Muscle layer of colon (tissue), 2 donors: ENCODE results near the gene ERAP2.
A peak's percentile ranks its signal among the peaks of the same experiment; 100 is the strongest.

Experiments
- H3K27ac ChIP-seq: one replicate; pipeline ENCODE4 v1.7.0; 2013; ENCODE audit warnings: low read depth, mild to moderate bottlenecking, low read length, moderate library complexity
- H3K27me3 ChIP-seq, 2 donors: one replicate each; pipeline ENCODE4 v1.7.0; 2013; ENCODE audit warnings: low read length in 2 of 2, mild to moderate bottlenecking in 2 of 2; ENCODE audit not compliant: insufficient read depth in 2 of 2, control insufficient read depth in 1 of 2
- H3K36me3 ChIP-seq: one replicate; pipeline ENCODE4 v1.7.0; 2013; ENCODE audit warnings: mild to moderate bottlenecking, low read length; ENCODE audit not compliant: insufficient read depth
- H3K4me1 ChIP-seq: one replicate; pipeline ENCODE4 v1.7.0; 2013; ENCODE audit warnings: mild to moderate bottlenecking, low read length; ENCODE audit not compliant: insufficient read depth
- H3K4me3 ChIP-seq, 2 donors: one replicate each; pipeline ENCODE4 v1.7.0; 2013; ENCODE audit warnings: low read length in 2 of 2, low read depth in 1 of 2, mild to moderate bottlenecking in 1 of 2, moderate library complexity in 1 of 2
- H3K9ac ChIP-seq: one replicate; pipeline ENCODE4 v1.7.0; 2013; ENCODE audit warnings: low read length
- H3K9me3 ChIP-seq: one replicate; pipeline ENCODE4 v1.7.0; 2013; ENCODE audit warnings: mild to moderate bottlenecking, low read length
- donor health status: abdominal sarcoma.
- donor health status: Adenocarcinoma of cecum.

The ERAP2 gene

DNA sequence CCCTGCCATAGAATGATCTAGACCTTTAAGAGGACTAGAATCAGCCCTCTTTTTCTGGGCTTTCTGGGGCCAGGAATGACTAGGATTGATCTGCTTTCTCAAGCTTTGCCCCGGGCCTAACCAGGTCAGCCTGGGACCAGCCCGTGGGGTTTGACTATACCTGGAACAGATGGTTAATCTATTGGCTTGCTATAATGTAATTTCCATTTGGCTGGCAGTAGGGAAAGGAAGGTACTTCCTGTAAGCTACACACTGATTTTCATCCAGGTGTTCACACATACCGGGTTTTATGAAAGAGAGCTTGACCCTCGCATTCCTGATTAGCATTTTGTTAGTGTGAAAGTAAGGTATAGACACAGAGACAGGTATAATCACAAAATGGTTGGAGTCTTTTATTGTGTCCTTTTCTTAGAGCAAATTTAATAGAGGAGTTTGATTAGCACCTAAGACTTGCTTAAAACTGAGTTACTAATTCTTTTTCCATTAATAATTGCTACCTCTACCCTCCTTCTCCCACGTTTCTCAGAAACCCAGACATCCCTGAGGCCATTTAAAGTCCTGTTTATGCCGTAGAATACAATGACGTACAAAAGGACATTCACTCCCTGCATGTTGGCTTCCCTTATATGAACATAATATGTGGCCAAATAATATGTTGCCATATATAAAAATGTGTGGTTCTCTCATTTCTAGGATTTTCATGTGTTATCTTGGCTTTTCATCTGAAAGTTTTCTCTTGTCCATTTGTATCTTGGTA, 76.9 kb downstream of the ERAP2 start:
- no peak overlapping the region for H3K9ac ChIP-seq
- H3K9me3 ChIP-seq: no peaks in the 10 kb centered on the region
- peak overlapping the region; percentile 52 for H3K27ac ChIP-seq
- H3K27me3 ChIP-seq: no peaks in the 10 kb centered on the region
- no peaks in the 10 kb centered on the region for H3K36me3 ChIP-seq
- H3K4me1 ChIP-seq: peaks cover 19% of the 10 kb centered on the region
- no peak overlapping the region for H3K4me3 ChIP-seq

DNA sequence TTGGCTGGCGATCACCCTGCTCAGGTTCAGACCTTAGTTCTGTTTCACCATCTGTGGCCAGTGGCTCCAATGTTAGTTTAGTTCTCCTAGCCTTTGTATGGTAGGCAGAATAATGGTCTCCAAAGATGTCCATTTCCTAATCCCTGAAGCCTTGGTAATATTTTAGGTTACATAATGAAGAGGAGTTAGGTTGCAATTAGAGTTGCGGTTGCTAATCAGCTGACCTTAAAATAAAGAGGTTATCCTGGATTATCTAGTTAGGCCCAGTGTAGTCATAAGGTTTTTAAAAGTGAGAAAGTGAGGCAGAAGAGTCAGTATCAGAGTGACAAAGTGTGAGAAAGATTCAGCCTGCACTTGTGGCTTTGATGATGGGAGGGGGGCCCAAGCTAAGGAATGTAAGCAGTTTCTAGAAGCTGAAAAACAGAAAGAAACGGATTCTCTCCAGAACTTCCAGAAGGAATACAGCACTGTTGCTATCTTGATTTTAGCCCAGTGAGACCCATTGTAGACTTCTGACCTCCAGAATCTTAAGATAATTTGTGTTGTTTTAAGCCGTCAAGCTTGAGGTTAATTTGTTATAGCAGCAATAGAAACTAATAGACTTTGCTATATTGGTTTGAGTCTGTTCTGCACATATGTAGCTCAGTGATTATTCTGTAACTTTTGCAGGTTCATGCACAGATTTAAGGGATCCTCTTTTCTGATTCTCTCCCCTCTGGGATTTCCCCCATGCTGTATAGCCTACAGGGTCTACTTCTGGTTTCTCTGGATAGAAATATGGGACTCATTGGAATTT, 81.2 kb downstream of the ERAP2 start:
- no peaks in the 10 kb centered on the region for H3K27me3 ChIP-seq
- no peaks in the 10 kb centered on the region for H3K9me3 ChIP-seq
- peaks cover 15% of the 10 kb centered on the region for H3K4me1 ChIP-seq
- no peak overlapping the region for H3K9ac ChIP-seq
- no peaks in the 10 kb centered on the region for H3K36me3 ChIP-seq
- H3K4me3 ChIP-seq: no peak overlapping the region
- no peak overlapping the region for H3K27ac ChIP-seq

DNA sequence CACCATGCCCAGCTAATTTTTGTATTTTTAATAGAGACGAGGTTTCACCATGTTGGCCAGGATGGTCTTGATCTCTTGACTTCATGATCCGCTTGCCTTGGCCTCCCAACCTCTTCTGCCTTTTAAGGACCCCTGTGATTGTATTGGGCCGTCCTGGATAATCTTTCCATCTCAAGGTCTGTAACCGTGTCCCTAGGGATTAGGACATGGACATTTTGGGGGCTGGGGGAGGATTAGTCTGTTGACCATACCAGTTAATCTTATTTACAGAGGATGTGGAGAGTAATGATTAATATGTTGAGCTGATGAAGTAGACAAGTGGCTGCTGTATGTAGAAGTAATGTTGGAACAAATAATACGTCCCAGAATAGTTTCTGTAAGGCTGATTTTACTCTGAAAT, 82.7 kb downstream of the ERAP2 start:
- no peak overlapping the region for H3K27ac ChIP-seq
- H3K36me3 ChIP-seq: no peaks in the 10 kb centered on the region
- H3K27me3 ChIP-seq: no peaks in the 10 kb centered on the region
- H3K4me3 ChIP-seq: no peak overlapping the region
- H3K4me1 ChIP-seq: peaks cover 23% of the 10 kb centered on the region
- H3K9ac ChIP-seq: no peak overlapping the region
- no peaks in the 10 kb centered on the region for H3K9me3 ChIP-seq

DNA sequence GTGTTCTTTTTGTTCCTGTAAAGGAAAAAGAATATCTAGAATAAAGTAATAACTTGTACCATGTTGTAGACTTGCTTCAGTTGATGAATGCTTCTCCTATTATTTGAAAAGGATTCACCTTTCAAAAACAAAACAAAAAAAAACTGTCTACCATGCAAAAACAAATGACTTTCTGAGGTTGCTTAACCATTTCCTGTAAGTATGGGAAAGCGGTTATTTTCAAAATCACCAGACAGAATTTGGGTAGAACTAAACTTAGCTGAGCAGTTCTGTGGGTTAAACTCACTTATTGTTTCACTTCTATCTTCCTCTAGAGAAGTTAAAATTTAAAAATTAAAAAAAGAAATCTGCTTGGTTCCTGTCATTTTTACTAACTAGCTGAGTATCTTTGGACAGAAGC, 84.8 kb downstream of the ERAP2 start:
- H3K4me1 ChIP-seq: peaks cover 19% of the 10 kb centered on the region
- H3K36me3 ChIP-seq: no peaks in the 10 kb centered on the region
- no peaks in the 10 kb centered on the region for H3K27me3 ChIP-seq
- no peaks in the 10 kb centered on the region for H3K9me3 ChIP-seq
- H3K9ac ChIP-seq: no peak overlapping the region
- no peak overlapping the region for H3K27ac ChIP-seq
- no peak overlapping the region for H3K4me3 ChIP-seq

GRCh38 chr5:96962540-96962991, 86.3 kb downstream of the ERAP2 start:
- Histone ChIP-seq H3K27ac (no peak overlapping the region), H3K27me3 (no peaks in the 10 kb centered on the region), H3K4me3 (no peak overlapping the region), H3K4me1 (peaks cover 19% of the 10 kb centered on the region), H3K9me3 (no peaks in the 10 kb centered on the region), H3K36me3 (no peaks in the 10 kb centered on the region), H3K9ac (no peak overlapping the region)

DNA sequence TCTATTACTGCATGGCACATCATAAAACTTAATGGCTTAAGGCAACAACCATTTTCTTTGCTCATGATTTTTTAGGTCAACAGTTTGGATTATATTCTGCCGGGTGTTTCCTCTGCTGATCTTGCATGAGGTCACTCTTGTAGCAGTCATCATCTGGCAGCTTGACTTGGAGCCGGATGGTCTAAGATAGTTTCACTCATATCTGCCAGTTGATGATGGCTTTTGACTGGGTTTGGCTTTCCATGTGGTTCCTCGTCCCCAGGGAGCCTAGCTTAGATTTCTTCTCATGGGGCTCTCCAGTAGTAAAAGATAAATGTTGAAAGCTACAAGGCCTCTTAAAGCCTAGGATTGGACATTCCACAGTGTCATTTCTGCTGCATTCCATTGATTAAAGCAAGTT, 87.0 kb downstream of the ERAP2 start:
- Histone ChIP-seq H3K4me1 (peaks cover 25% of the 10 kb centered on the region), H3K27ac (peak overlapping the region; percentile 39), H3K27me3 (no peaks in the 10 kb centered on the region), H3K36me3 (no peaks in the 10 kb centered on the region), H3K9ac (no peak overlapping the region), H3K4me3 (no peak overlapping the region), H3K9me3 (no peaks in the 10 kb centered on the region)

- Histone ChIP-seq H3K4me1 (peaks cover 38% of the 10 kb centered on the region), H3K9ac (no peak overlapping the region), H3K27me3 (no peaks in the 10 kb centered on the region), H3K9me3 (no peaks in the 10 kb centered on the region), H3K4me3 (no peak overlapping the region), H3K27ac (no peak overlapping the region), H3K36me3 (no peaks in the 10 kb centered on the region)
Measured at GRCh38 chr5:96966801-96967200, 90.5 kb downstream of the ERAP2 start.

- H3K9me3 ChIP-seq: no peaks in the 10 kb centered on the region
- no peak overlapping the region for H3K4me3 ChIP-seq
- H3K4me1 ChIP-seq: peaks cover 38% of the 10 kb centered on the region
- H3K9ac ChIP-seq: no peak overlapping the region
- no peaks in the 10 kb centered on the region for H3K27me3 ChIP-seq
- H3K36me3 ChIP-seq: no peaks in the 10 kb centered on the region
- H3K27ac ChIP-seq: no peak overlapping the region
Measured at GRCh38 chr5:96967400-96967799, 91.1 kb downstream of the ERAP2 start.

DNA sequence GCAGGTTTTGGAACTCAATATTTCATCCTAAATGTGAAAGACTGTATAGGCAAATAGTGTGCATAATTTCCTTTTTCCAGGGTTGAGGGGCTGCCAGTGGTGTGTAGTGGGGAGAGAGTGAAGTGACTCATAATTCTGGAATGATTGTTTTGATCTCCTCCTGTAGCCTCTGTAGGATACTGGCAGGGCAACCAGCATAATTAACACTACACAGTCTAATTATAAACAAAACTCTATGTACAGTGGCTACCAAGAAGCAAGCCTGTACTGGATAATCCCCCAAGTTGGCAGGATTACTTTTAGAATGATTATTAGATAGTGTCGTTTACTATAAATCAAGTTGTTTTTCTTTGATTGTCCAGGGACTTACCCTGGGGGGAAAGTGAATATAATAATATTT, 91.8 kb downstream of the ERAP2 start:
- Histone ChIP-seq H3K4me3 (no peak overlapping the region), H3K9me3 (no peaks in the 10 kb centered on the region), H3K9ac (no peak overlapping the region), H3K4me1 (peaks cover 37% of the 10 kb centered on the region), H3K27ac (no peak overlapping the region), H3K27me3 (no peaks in the 10 kb centered on the region), H3K36me3 (no peaks in the 10 kb centered on the region)

GRCh38 chr5:96968614-96969013, 92.3 kb downstream of the ERAP2 start:
- Histone ChIP-seq H3K9me3 (no peaks in the 10 kb centered on the region), H3K4me1 (peaks cover 32% of the 10 kb centered on the region), H3K27me3 (no peaks in the 10 kb centered on the region), H3K9ac (no peak overlapping the region), H3K36me3 (no peaks in the 10 kb centered on the region), H3K4me3 (no peak overlapping the region), H3K27ac (no peak overlapping the region)
